Measurements from ENCODE around the gene ZNF678.

DNA sequence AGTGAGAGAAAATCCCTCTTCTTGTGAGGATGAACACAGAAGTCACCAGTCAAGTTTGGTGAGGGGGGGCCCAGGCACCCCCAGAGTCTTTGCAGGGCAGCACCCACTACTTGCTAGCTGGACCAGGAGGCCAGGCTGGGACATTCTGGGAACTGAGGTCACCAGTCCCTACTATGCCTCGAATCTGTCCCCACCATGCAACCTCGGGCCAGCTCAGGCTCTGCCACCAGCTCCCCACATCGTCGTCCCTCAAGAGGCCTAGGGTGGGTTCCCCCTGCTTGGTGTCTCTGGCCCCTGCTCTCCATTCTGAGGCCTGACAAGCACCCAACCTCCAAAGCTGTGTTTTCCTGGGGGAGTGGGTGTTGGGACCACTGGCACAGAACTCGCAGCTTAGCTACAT, 22.2 kb upstream of the ZNF678 start:
- TF ChIP-seq POLR2A (IDR thresholded peaks at IDR 0.05; ENCODE audit: low read length) (no peak), GATA1 (IDR thresholded peaks at IDR 0.05; ENCODE audit: low read depth, low read length) (no peak)
